ENCODE measurements around the gene LCMT1. TPM values are rescaled to one million over a fixed set of nuclear protein-coding genes. Genes with fewer than 3 reads are reported as not detected.

LCMT1 gene
- total and polyA plus RNA-seq, 2 of the 13 experiments (the other 11 are each of a cell fraction or from before 2014, with no cell fraction given), result 41.2 to 48.7 TPM

DNA sequence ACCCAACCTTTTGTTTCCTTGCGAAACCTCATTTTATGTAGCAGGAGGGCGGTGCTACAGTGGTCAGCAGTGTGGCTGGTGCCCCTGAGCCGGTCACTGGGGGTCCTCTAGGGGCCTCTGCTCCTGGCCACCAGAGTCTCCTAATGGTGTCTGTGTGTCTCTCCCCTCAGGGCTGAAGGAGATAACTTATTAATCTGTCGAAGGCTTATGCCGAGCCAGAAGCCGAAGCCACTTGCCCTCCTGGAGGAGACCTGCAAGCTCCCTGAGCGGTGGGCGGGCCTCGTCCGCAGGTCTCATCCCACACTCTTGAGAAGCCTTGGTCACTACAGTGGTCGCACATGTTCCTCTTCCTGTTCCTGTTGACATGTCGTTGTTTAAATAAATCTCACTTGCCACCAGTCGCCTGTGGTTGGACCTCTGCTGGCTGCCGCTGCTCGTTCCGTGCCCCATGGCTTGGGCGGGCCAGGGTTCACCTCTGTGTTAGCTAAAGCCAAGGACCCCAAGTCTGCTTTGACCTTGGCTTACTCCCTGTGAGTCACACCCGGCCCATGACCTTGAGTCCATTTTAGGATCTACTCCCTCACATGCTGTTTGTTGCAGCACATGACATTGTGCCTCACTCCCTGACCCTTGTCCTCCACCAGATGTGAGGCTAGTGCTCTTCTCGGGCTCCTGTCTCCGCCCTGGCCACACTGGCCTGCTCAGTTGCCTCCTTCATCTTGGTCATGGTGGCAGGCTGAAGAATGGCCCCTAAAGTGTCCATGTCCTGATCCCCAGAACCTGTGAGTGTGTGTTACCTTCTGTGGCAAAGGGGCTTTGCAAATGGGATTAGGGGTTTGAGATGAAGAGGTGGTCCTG is 66.5 kb downstream of the LCMT1 start (continued):
- TF ChIP-seq, protein P1, sequence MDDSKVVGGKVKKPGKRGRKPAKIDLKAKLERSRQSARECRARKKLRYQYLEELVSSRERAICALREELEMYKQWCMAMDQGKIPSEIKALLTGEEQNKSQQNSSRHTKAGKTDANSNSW (CRISPR knock-in tag; IDR thresholded peaks at IDR 0.05; ENCODE audit: borderline replicate concordance), result peak; percentile 49; the same call in 1 of the 2 replicates
- TF ChIP-seq IRX3 (CRISPR knock-in tag; IDR thresholded peaks at IDR 0.05; ENCODE audit: borderline replicate concordance, low read depth) (peak; percentile 61; the same call in 1 of the 2 replicates), PAWR (CRISPR knock-in tag; IDR thresholded peaks at IDR 0.05; ENCODE audit: borderline replicate concordance) (no peak), ZNF530 (CRISPR knock-in tag; IDR thresholded peaks at IDR 0.05; ENCODE audit: low read depth) (no peak), SMAD9 (CRISPR knock-in tag; IDR thresholded peaks at IDR 0.05) (peak; percentile 22; the same call in 1 of the 2 replicates), ZSCAN30 (CRISPR knock-in tag; IDR thresholded peaks at IDR 0.05) (peak; percentile 80; the same call in 1 of the 2 replicates), KLF13 (CRISPR knock-in tag; IDR thresholded peaks at IDR 0.05) (no peak), SIN3A (IDR thresholded peaks at IDR 0.05; ENCODE audit: borderline replicate concordance, low read depth, low read length) (peak; percentile 85), ZFP90 (CRISPR knock-in tag; IDR thresholded peaks at IDR 0.05; ENCODE audit: borderline replicate concordance) (peak; percentile 90; the same call in 1 of the 2 replicates), ZKSCAN8 (CRISPR knock-in tag; IDR thresholded peaks at IDR 0.05; ENCODE audit: borderline replicate concordance) (no peak; the same call in 1 of the 2 replicates), ZNF883 (CRISPR knock-in tag; IDR thresholded peaks at IDR 0.05; ENCODE audit: not compliant biosample characterization) (peak; percentile 67), DR1 (CRISPR knock-in tag; IDR thresholded peaks at IDR 0.05) (no peak), ZNF776 (CRISPR knock-in tag; IDR thresholded peaks at IDR 0.05) (no peak)
- TF ChIP-seq, protein P2, sequence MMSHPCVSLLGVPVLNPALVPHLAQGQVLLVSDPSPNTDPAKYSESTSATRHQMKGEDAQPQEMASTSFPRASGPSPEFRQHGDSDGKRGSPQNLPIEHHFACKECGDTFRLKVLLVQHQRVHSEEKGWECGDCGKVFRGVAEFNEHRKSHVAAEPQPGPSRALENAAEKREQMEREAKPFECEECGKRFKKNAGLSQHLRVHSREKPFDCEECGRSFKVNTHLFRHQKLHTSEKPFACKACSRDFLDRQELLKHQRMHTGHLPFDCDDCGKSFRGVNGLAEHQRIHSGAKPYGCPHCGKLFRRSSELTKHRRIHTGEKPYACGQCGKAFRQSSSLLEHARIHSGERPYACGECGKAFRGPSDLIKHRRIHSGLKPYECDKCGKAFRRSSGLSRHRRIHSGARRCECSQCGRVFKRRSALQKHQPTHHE (CRISPR knock-in tag; IDR thresholded peaks at IDR 0.05; ENCODE audit: borderline replicate concordance), result peak; percentile 79
- TF ChIP-seq, protein P3, sequence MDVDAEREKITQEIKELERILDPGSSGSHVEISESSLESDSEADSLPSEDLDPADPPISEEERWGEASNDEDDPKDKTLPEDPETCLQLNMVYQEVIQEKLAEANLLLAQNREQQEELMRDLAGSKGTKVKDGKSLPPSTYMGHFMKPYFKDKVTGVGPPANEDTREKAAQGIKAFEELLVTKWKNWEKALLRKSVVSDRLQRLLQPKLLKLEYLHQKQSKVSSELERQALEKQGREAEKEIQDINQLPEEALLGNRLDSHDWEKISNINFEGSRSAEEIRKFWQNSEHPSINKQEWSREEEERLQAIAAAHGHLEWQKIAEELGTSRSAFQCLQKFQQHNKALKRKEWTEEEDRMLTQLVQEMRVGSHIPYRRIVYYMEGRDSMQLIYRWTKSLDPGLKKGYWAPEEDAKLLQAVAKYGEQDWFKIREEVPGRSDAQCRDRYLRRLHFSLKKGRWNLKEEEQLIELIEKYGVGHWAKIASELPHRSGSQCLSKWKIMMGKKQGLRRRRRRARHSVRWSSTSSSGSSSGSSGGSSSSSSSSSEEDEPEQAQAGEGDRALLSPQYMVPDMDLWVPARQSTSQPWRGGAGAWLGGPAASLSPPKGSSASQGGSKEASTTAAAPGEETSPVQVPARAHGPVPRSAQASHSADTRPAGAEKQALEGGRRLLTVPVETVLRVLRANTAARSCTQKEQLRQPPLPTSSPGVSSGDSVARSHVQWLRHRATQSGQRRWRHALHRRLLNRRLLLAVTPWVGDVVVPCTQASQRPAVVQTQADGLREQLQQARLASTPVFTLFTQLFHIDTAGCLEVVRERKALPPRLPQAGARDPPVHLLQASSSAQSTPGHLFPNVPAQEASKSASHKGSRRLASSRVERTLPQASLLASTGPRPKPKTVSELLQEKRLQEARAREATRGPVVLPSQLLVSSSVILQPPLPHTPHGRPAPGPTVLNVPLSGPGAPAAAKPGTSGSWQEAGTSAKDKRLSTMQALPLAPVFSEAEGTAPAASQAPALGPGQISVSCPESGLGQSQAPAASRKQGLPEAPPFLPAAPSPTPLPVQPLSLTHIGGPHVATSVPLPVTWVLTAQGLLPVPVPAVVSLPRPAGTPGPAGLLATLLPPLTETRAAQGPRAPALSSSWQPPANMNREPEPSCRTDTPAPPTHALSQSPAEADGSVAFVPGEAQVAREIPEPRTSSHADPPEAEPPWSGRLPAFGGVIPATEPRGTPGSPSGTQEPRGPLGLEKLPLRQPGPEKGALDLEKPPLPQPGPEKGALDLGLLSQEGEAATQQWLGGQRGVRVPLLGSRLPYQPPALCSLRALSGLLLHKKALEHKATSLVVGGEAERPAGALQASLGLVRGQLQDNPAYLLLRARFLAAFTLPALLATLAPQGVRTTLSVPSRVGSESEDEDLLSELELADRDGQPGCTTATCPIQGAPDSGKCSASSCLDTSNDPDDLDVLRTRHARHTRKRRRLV (CRISPR knock-in tag; IDR thresholded peaks at IDR 0.05), result no peak
